Glutamatergic neuron (in vitro differentiated cells): ENCODE data around the gene UBR7. TPM values are rescaled to one million over a fixed set of nuclear protein-coding genes. Genes with fewer than 3 reads are reported as not detected.
A peak's percentile ranks its signal among the peaks of the same experiment; 100 is the strongest.
"Not testable (repeated sequence)": the region's sequence is repeated elsewhere in the genome, so short reads cannot be mapped to it uniquely, and the experiment has no call there.

Source experiments
- DNase-seq: peaks from one replicate; pipeline ENCODE4 v3.0.0; 2022
- H3K27ac Mint-ChIP-seq: one replicate; pipeline ENCODE4 v1.8.0; 2020; ENCODE audit warnings: mild to moderate bottlenecking, mixed read lengths, inconsistent platforms; ENCODE audit not compliant: unreplicated experiment
- H3K27me3 Mint-ChIP-seq: one replicate; pipeline ENCODE4 v1.8.0; 2020; ENCODE audit warnings: mild to moderate bottlenecking, moderate library complexity, mixed read lengths, inconsistent platforms; ENCODE audit not compliant: unreplicated experiment
- H3K36me3 Mint-ChIP-seq: one replicate; pipeline ENCODE4 v1.8.0; 2020; ENCODE audit warnings: mild to moderate bottlenecking, mixed read lengths, inconsistent platforms; ENCODE audit not compliant: unreplicated experiment
- H3K4me1 Mint-ChIP-seq: one replicate; pipeline ENCODE4 v1.8.0; 2020; ENCODE audit warnings: mild to moderate bottlenecking, low read depth, mixed read lengths, inconsistent platforms; ENCODE audit not compliant: unreplicated experiment
- H3K4me3 Mint-ChIP-seq: one replicate; pipeline ENCODE4 v1.8.0; 2020; ENCODE audit warnings: mild to moderate bottlenecking, mixed read lengths, inconsistent platforms; ENCODE audit not compliant: unreplicated experiment
- H3K9me3 Mint-ChIP-seq: one replicate; pipeline ENCODE4 v1.8.0; 2020; ENCODE audit warnings: mild to moderate bottlenecking, moderate library complexity, mixed read lengths, inconsistent platforms; ENCODE audit not compliant: unreplicated experiment
- CTCF ChIP-seq: fragments of 200-600 bp; sonication (generic); IDR thresholded peaks from one replicate; pipeline ENCODE4 v1.5.0; 2021; ENCODE audit not compliant: partially characterized antibody, unreplicated experiment
- total RNA-seq: library from RNA; stranded (reverse); fragmentation: NEBNext Ultra II Directional; extraction: Animal tissue kit (Norgen Biotek cat#: 25700); gene quantifications from one replicate; pipeline ENCODE4 v1.2.1, GENCODE V29; 2021; ENCODE audit not compliant: unreplicated experiment

Gene UBR7
- total RNA-seq, 1 donor from 2014 or later, result 17.4 TPM

- Mint-ChIP-seq H3K9me3 (no peaks in the 10 kb centered on the region), H3K27me3 (no peaks in the 10 kb centered on the region), H3K27ac (no peak overlapping the region), H3K4me3 (no peak overlapping the region), H3K4me1 (peaks cover 2% of the 10 kb centered on the region), H3K36me3 (no peaks in the 10 kb centered on the region)
- TF ChIP-seq CTCF, result no peak
- no peak for DNase-seq
Measured at GRCh38 chr14:93163564-93163963, 43.5 kb upstream of the UBR7 start.

GRCh38 chr14:93165271-93166265 is 41.5 kb upstream of the UBR7 start:
- not testable (repeated sequence) for H3K36me3 Mint-ChIP-seq, H3K4me3 Mint-ChIP-seq, H3K27ac Mint-ChIP-seq

GRCh38 chr14:93168610-93169009 is 38.4 kb upstream of the UBR7 start:
- not testable (repeated sequence) for H3K36me3 Mint-ChIP-seq, H3K27me3 Mint-ChIP-seq

More at GRCh38 chr14:93165271-93166265, 41.5 kb upstream of the UBR7 start:
- not testable (repeated sequence) for H3K9me3 Mint-ChIP-seq, H3K27me3 Mint-ChIP-seq, H3K4me1 Mint-ChIP-seq, DNase-seq

GRCh38 chr14:93169619-93170018 is 37.4 kb upstream of the UBR7 start:
- not testable (repeated sequence) for H3K4me3 Mint-ChIP-seq, H3K4me1 Mint-ChIP-seq
- H3K27ac Mint-ChIP-seq, result peak overlapping the region; percentile 59

More at GRCh38 chr14:93168610-93169009, 38.4 kb upstream of the UBR7 start:
- not testable (repeated sequence) for DNase-seq, H3K27ac Mint-ChIP-seq, H3K4me3 Mint-ChIP-seq, H3K9me3 Mint-ChIP-seq, H3K4me1 Mint-ChIP-seq

GRCh38 chr14:93170141-93170540 is 36.9 kb upstream of the UBR7 start:
- H3K27me3 Mint-ChIP-seq, H3K4me1 Mint-ChIP-seq, H3K27ac Mint-ChIP-seq, H3K36me3 Mint-ChIP-seq, H3K9me3 Mint-ChIP-seq, H3K4me3 Mint-ChIP-seq, DNase-seq: not testable (repeated sequence)

More at GRCh38 chr14:93169619-93170018, 37.4 kb upstream of the UBR7 start:
- not testable (repeated sequence) for H3K27me3 Mint-ChIP-seq, H3K36me3 Mint-ChIP-seq, H3K9me3 Mint-ChIP-seq, DNase-seq

GRCh38 chr14:93171376-93171775 is 35.7 kb upstream of the UBR7 start:
- Mint-ChIP-seq H3K4me1 (peaks cover 3% of the 10 kb centered on the region), H3K9me3 (no peaks in the 10 kb centered on the region), H3K4me3 (no peak overlapping the region), H3K27ac (no peak overlapping the region), H3K27me3 (peaks cover 1% of the 10 kb centered on the region), H3K36me3 (peaks cover 4% of the 10 kb centered on the region)
- TF ChIP-seq CTCF, result no peak
- no peak for DNase-seq

- Mint-ChIP-seq H3K36me3 (peaks cover 4% of the 10 kb centered on the region), H3K9me3 (no peaks in the 10 kb centered on the region), H3K27ac (no peak overlapping the region), H3K4me1 (peaks cover 3% of the 10 kb centered on the region), H3K27me3 (peaks cover 1% of the 10 kb centered on the region), H3K4me3 (no peak overlapping the region)
- no peak for TF ChIP-seq CTCF
- DNase-seq, result no peak
Measured at GRCh38 chr14:93173943-93174395, 33.1 kb upstream of the UBR7 start.

GRCh38 chr14:93174731-93175130 is 32.3 kb upstream of the UBR7 start:
- H3K36me3 Mint-ChIP-seq, DNase-seq, H3K4me3 Mint-ChIP-seq, H3K27me3 Mint-ChIP-seq, H3K4me1 Mint-ChIP-seq, H3K27ac Mint-ChIP-seq, H3K9me3 Mint-ChIP-seq: not testable (repeated sequence)
